AG09319 (cell line): ENCODE measurements around the gene PIGQ.

ENCODE experiments used
- DNase-seq: peaks from one replicate; pipeline ENCODE4 v3.0.0-alpha.2; 2010; ENCODE audit warnings: low read depth; ENCODE audit errors: extremely low read depth
- TF ChIP-seq, protein P1 (sequence below): IDR thresholded peaks from 2 replicates; pipeline ENCODE4 v1.5.1; 2011; ENCODE audit warnings: low read depth, mild to moderate bottlenecking, inconsistent platforms, low read length, moderate library complexity

The PIGQ gene

DNA sequence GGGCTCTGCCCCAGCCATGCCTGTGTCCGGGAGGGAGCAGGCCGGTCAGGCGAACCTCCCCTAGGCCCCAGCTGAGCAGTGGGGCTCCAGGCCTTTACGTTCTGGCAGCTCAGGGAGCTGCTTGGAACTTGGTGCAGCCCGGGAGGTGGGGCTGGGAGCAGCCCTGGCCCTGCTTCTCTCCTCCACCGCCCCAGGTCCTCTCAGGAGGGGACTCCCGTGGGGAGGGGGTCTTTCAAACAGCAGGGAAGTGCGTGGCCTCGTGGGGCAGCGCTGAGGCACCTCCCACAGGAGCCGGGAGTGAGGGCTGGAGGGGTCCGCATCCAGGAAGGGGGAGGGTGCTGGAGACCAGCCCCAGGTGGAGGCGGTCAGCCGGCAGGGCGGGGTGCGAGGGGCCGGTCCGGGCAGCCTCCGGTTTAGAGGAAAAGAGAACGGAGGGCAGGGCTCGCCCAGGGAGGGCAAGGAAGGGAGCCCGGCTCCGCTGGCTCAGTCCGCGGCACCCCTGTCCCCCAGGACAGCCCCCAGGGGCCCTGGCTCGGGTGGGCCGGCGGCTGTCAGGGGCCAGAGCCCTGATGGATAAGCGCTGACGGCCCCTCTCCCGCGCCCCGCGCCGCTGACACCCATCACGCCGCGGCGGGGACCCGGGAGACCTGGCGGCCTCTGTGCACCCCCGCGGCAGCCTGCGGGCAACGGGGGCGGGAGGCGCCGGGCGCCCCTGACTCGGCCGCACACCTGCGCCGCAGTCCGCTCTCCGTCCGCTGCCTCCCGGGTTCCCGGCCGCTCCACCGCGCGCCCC is 10.2 kb upstream of the PIGQ start:
- no peak for DNase-seq
- TF ChIP-seq, protein P1, sequence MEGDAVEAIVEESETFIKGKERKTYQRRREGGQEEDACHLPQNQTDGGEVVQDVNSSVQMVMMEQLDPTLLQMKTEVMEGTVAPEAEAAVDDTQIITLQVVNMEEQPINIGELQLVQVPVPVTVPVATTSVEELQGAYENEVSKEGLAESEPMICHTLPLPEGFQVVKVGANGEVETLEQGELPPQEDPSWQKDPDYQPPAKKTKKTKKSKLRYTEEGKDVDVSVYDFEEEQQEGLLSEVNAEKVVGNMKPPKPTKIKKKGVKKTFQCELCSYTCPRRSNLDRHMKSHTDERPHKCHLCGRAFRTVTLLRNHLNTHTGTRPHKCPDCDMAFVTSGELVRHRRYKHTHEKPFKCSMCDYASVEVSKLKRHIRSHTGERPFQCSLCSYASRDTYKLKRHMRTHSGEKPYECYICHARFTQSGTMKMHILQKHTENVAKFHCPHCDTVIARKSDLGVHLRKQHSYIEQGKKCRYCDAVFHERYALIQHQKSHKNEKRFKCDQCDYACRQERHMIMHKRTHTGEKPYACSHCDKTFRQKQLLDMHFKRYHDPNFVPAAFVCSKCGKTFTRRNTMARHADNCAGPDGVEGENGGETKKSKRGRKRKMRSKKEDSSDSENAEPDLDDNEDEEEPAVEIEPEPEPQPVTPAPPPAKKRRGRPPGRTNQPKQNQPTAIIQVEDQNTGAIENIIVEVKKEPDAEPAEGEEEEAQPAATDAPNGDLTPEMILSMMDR: no peak

DNA sequence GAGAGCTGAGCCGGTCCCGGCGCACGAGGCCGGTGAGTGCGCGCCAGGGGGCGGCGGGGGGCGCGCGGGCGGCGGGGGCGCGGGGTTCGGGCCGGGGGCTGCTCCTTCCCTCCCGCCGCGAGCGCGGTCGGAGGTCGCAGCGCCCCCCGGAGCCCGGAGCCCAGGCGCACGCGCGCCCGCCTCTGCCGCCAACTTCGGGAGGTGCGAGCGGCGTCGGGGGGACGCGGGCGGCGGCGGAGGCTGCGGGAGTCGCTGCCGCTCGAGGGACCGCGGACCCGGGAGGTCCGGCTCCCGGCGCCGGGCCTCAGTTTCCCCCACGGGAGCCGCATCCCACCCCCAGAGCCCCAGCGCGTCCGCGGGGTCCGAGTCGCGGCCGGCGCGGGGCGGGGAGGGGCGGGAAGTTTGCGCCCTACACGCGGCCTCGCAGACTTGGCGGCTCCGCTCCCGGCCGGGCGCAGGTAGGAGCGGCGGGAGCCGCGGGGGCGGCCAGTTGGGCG is 9.5 kb upstream of the PIGQ start, which contains the start of gene PRR35:
TSS of gene PRR35 (plus strand) at position 191 of the 497 bp plus-strand sequence. CDS start 2,901 bp downstream, outside the sequence.
- TF ChIP-seq, protein P1: no peak
- DNase-seq: no peak

DNA sequence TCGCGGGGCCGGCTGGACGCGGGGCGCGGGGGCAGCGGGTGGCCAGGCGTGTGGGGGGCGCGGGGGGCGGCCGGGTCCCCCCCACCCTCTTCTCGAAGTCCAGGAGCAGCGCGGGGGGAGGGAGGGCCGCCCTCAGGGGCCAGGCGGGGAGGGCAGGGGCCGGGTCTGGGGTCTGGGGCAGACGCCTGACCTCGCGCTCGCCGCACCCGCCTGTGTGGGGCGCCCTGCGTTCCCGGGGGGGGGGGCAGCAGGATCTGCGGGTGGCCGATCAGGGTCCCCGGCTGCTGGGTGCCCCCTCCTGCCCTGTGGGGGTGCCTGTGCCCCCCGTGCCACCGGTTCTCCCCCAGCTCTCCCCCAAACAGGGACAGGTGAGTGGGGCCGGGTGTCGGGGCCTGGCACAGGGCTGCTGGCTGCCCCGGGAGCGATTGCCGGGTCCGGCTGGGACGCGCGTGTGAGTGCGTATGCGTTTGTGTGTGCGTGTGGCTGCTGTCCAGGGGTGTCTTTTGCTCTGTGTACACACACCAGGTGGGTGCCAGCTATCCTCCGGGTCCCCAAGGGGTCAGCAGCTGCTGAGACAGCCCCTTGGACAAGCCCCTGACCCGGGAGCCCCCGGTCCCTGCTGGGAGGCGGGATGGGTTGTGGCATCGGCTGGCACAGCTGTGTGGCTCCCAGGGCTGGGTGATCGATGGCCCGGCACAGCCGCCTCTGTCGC is 8.9 kb upstream of the PIGQ start:
- TF ChIP-seq, protein P1: no peak

DNA sequence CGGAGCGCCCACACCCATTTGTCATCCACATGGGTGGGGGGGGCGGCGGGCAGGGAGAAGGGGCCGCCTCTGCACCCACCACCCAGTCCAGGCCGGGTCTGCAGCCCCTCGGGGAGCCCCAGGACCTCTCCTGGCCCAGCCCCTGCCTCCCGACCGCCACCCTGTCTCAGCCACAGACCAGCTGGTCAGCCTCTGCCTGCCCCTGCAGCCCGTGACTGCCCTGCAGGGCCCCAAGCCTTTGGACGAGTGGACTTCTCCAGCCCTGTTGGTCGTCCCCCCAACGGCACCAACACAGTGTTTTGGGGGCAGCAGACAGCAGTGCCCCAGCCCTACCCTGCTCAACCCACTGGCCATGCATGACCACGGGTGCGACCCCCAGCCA is 8.4 kb upstream of the PIGQ start:
- DNase-seq: no peak
- TF ChIP-seq, protein P1: no peak

More for the DNA sequence above, 8.9 kb upstream of the PIGQ start:
- no peak for DNase-seq

DNA sequence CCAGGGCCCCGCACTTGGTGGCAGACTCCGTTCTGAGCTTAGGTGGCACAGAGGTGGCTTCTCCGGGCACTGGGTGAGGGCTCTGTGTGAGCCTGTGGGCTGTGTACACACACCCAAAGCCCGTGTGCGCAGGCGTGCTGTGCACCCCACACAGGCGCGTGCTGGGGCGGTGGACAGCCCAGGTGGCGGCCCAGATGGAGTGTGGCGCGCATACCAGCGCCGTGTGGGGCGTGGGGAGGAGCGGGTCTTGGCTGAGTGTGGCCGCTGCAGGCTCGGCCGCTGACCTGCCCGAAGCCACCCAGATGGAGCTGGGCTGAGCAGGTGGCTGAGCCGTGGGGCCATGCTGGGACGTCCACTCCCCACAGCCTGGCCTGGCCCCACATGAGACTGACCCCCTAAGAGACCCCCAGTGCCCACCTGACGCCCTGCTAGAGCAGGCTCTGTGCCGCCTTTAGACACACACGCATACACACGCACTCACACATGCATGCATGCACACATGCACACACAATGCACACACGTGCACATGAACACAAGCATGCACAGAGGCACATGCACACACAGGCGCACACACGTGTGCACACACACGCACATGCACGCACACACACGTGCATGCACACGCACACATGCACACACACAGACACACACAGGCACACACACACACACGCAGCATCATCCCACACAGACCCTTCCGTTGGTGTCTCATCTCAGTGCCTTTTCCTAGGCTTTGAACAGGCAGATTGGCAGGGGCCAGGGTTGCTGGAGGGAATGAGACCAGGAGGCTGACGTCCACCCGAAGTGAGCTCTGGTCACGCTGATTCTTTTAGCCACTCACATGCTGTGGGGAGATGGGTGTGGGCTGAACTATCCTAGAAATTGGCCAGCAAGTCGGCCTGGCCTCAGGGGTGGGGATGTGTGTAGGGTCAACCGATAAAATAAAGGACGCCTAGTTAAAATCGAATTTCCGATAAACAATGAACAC is 7.5 kb upstream of the PIGQ start:
- no peak for DNase-seq
- TF ChIP-seq, protein P1: no peak

DNA sequence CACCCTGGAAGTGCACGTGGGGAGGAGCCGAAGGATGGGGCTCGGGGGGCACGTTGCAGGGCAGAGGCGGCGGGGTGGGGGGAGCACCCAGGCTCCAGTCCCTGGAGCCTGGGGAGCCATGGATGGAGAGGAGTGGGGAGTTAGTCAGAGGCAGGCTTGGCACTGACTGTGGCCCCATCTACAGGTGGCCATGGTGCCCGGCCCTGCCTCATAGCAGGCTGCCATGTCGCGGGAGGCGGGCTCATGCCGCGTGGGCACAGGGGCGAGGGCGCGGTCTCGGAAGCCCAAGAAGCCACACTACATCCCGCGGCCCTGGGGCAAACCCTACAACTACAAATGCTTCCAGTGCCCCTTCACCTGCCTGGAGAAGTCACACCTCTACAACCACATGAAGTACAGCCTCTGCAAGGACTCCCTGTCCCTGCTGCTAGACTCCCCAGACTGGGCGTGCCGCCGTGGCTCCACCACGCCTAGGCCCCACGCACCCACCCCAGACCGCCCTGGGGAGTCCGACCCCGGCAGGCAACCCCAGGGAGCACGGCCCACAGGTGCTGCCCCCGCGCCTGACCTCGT is 6.6 kb upstream of the PIGQ start:
- no peak for DNase-seq
- TF ChIP-seq, protein P1: no peak
